Endothelial cell of umbilical vein (primary cell): ENCODE results near the gene WNT7B. TPM values are rescaled to one million over a fixed set of nuclear protein-coding genes. Genes with fewer than 3 reads are reported as not detected.

Experiments
- BruUV-seq: library from RNA; stranded (reverse); fragments of 400-500 nt; replicated peaks from 2 replicates; lab custom pipeline; 2021; lab: Mats Ljungman, UMichigan
- CTCF ChIA-PET: fragments of 300-600, 350-600 bp; sonication (Branson Sonifier 250); formaldehyde crosslinking; loops from one replicate; lab custom pipeline; 2021; ENCODE audit warnings: antibody characterized with exemption, inconsistent platforms; lab: Charles Lee
- POLR2A ChIA-PET: fragments of 300-600, 350-600 bp; sonication (Branson Sonifier 250); formaldehyde crosslinking; loops from one replicate; lab custom pipeline; 2021; ENCODE audit warnings: antibody characterized with exemption, inconsistent platforms; lab: Charles Lee
- DNase-seq: peaks from one replicate; pipeline ENCODE4 v3.0.0-alpha.2; 2011; ENCODE audit warnings: low read depth, low spot score
- FAIRE-seq: peaks from 2 replicates; lab custom pipeline; 2011; peaks lifted over from hg19 to GRCh38; lab: Jason Lieb, UNC
- H2AFZ ChIP-seq: 2 replicates; pipeline ENCODE4 v1.6.0; 2012; ENCODE audit warnings: low read depth, low read length, control low read depth, inconsistent platforms
- H3K27ac ChIP-seq: 2 replicates; pipeline ENCODE4 v1.5.1; 2011; ENCODE audit warnings: low read depth, mild to moderate bottlenecking, control low read depth, low read length, moderate library complexity; ENCODE audit not compliant: insufficient read depth
- H3K27me3 ChIP-seq, 2 experiments: 2 replicates each; pipeline versions ENCODE4 v1.6.0 to v1.6.1; 2011; ENCODE audit warnings: low read length in 2 of 2, mixed read lengths in 1 of 2; ENCODE audit not compliant: control insufficient read depth in 2 of 2, insufficient read depth in 2 of 2
- H3K36me3 ChIP-seq, 2 experiments: 2 replicates in 1 of 2; 3 replicates in 1 of 2; pipeline ENCODE4 v1.5.1; 2011; ENCODE audit warnings: low read length in 2 of 2, mild to moderate bottlenecking in 1 of 2, moderate library complexity in 1 of 2; ENCODE audit not compliant: control insufficient read depth in 2 of 2, insufficient read depth in 2 of 2; ENCODE audit errors: extremely low read depth in 1 of 2
- H3K4me1 ChIP-seq: 3 replicates; pipeline ENCODE4 v1.5.1; 2011; ENCODE audit warnings: mild to moderate bottlenecking, low read length; ENCODE audit not compliant: control insufficient read depth, insufficient read depth; ENCODE audit errors: extremely low read depth
- H3K4me2 ChIP-seq: 2 replicates; pipeline ENCODE4 v1.6.1; 2011; ENCODE audit warnings: low read length, control low read depth, mixed read lengths; ENCODE audit not compliant: insufficient read depth
- H3K4me3 ChIP-seq, 3 experiments: fragments of 200-600 bp in 1 of 3; sonication (generic), shearing (Covaris generic) in 1 of 3; replicated peaks in 1 of 3; 2 replicates each; pipeline ENCODE4 v1.5.1; 2011 to 2016; ENCODE audit warnings: control low read depth in 3 of 3, low read length in 3 of 3, mild to moderate bottlenecking in 2 of 3, inconsistent platforms in 1 of 3, low read depth in 1 of 3, moderate library complexity in 1 of 3; ENCODE audit not compliant: insufficient read depth in 1 of 3
- H3K79me2 ChIP-seq: 2 replicates; pipeline ENCODE4 v1.6.0; 2012; ENCODE audit warnings: low read length, inconsistent platforms; ENCODE audit not compliant: control insufficient read depth, insufficient read depth
- H3K9ac ChIP-seq: replicated peaks from 2 replicates; pipeline ENCODE3; 2011; ENCODE audit warnings: low read length, control low read depth; ENCODE audit not compliant: insufficient read depth; ENCODE audit errors: extremely low read depth
- H3K9me1 ChIP-seq: replicated peaks from 3 replicates; pipeline ENCODE4 v1.6.0; 2011; ENCODE audit warnings: mild to moderate bottlenecking, low read length; ENCODE audit not compliant: control insufficient read depth, insufficient read depth; ENCODE audit errors: extremely low read depth
- H3K9me3 ChIP-seq: replicated peaks from 2 replicates; pipeline ENCODE4 v1.5.1; 2012; ENCODE audit warnings: low read length, inconsistent platforms; ENCODE audit not compliant: control insufficient read depth, insufficient read depth
- H4K20me1 ChIP-seq: replicated peaks from 2 replicates; pipeline ENCODE3; 2011; ENCODE audit warnings: mild to moderate bottlenecking, low read length; ENCODE audit not compliant: control insufficient read depth, insufficient read depth; ENCODE audit errors: extremely low read depth
- CTCF ChIP-seq, 2 donors: IDR thresholded peaks; 1 replicate in 1 of 2; 2 replicates in 1 of 2; pipeline ENCODE4 v1.5.1; 2011; ENCODE audit warnings: low read length in 2 of 2, mild to moderate bottlenecking in 2 of 2, moderate library complexity in 2 of 2, control low read depth in 1 of 2, inconsistent platforms in 1 of 2, low read depth in 1 of 2; ENCODE audit not compliant: insufficient read depth in 1 of 2; ENCODE audit errors: extremely low read depth in 1 of 2
- EZH2 ChIP-seq: IDR thresholded peaks from 2 replicates; pipeline ENCODE4 v1.6.1; 2012; ENCODE audit warnings: borderline replicate concordance, low read depth, mild to moderate bottlenecking, moderate library complexity, low read length, inconsistent platforms; ENCODE audit not compliant: severe bottlenecking
- FOS ChIP-seq: IDR thresholded peaks from 2 replicates; pipeline ENCODE4 v1.6.1; 2011; ENCODE audit warnings: mild to moderate bottlenecking, low read length, moderate library complexity, borderline replicate concordance; ENCODE audit not compliant: insufficient read depth
- GATA2 ChIP-seq: IDR thresholded peaks from 2 replicates; pipeline ENCODE4 v1.7.0; 2011; ENCODE audit warnings: low read depth, mild to moderate bottlenecking, moderate library complexity, mixed read lengths, low read length; ENCODE audit not compliant: insufficient read length, insufficient read depth
- MYC ChIP-seq: IDR thresholded peaks from one replicate; pipeline ENCODE4 v1.6.1; 2011; ENCODE audit warnings: mild to moderate bottlenecking, low read depth, low read length
- POLR2A ChIP-seq: IDR thresholded peaks from 2 replicates; pipeline ENCODE4 v1.6.1; 2012; ENCODE audit warnings: low read depth, mild to moderate bottlenecking, control low read depth, low read length
- POLR2AphosphoS5 ChIP-seq: IDR thresholded peaks from 2 replicates; pipeline ENCODE4 v1.6.1; 2012; ENCODE audit warnings: low read depth, mild to moderate bottlenecking, control low read depth, low read length, moderate library complexity; ENCODE audit not compliant: insufficient read depth
- dilution Hi-C: fragments of 300-500 bp; cut with MboI; formaldehyde crosslinking; loops from one replicate; pipeline ENCODE4 v1.15.0; 2019; ENCODE audit warnings: low sequenced_read_pairs; ENCODE audit not compliant: extremely low pct_ligation_motif_present
- intact Hi-C: fragments of 100-400 bp; cut with micrococcal nuclease; formaldehyde crosslinking; loops from one replicate; pipeline ENCODE4 v1.10.0; 2022
- polyA plus RNA-seq, 4 experiments: library from polyadenylated mRNA; depleted of rRNA in 3 of 4; stranded (reverse) in 3 of 4; unstranded in 1 of 4; fragments of >200 nt; gene quantifications; 2 replicates each; pipeline versions ENCODE4 v1.2.1 to v1.2.3, GENCODE V29; 2011 to 2012; ENCODE audit warnings: missing spikeins in 1 of 4
- total RNA-seq: library from RNA; stranded (reverse); gene quantifications from 2 replicates; pipeline ENCODE4 v1.2.3, GENCODE V29; 2021
- TF ChIP-seq, protein P1 (sequence below): IDR thresholded peaks from 2 replicates; pipeline ENCODE4 v1.6.1; 2011; ENCODE audit not compliant: insufficient read depth, insufficient read length

Gene WNT7B
- total and polyA plus RNA-seq, 2 donors (not counting 3 experiments of a cell fraction or from before 2014, with no cell fraction given), result not detected

DNA sequence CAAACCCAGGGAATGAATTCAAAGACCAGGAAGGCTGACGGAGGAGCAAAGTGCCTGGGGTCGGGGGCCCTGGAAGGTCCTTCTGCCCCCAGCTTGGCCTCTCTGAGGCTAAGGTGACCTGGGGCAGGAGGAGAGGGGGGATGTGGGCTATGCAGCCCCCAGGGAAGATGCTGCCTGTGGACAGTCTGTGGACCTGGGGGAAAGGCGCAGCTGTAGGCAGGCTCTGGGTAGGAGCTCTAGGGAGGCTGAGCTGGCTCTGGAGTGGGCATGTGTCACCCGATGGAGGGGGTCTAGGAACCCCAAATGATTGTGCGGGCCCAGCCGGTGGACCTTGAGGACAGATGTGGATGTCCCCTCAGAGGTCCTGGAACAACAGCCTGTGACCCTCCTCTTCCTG lies 42.8 kb downstream of the WNT7B start:
- H3K27me3 ChIP-seq, result no peaks in the 10 kb centered on the region
- DNase-seq, result no peak
- H3K9ac ChIP-seq, result no peak overlapping the region
- TF ChIP-seq GATA2 (no peak), POLR2A (no peak), CTCF (IDR thresholded peaks at IDR 0.05; ENCODE audit: extremely low read depth in 1 of 2, insufficient read depth in 1 of 2, low read depth in 1 of 2, low read length in 2 of 2) (no peak), POLR2AphosphoS5 (no peak), FOS (no peak), EZH2 (no peak), MYC (no peak)
- TF ChIP-seq, protein P1, sequence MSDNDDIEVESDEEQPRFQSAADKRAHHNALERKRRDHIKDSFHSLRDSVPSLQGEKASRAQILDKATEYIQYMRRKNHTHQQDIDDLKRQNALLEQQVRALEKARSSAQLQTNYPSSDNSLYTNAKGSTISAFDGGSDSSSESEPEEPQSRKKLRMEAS, result no peak
- no peaks in the 10 kb centered on the region for H3K4me1 ChIP-seq
- no peak overlapping the region for H3K27ac ChIP-seq
- H4K20me1 ChIP-seq, result no peaks in the 10 kb centered on the region
- H3K79me2 ChIP-seq, result no peaks in the 10 kb centered on the region
- H3K4me3 ChIP-seq, result no peak overlapping the region
- ChIA-PET POLR2A (no interaction called here), CTCF (no interaction called here)
- no peaks in the 10 kb centered on the region for H3K9me1 ChIP-seq
- dilution Hi-C loops (no loop called here), intact Hi-C loops (no loop called here)
- FAIRE-seq, result no peak
- no peaks in the 10 kb centered on the region for H3K9me3 ChIP-seq
- no TSS peak for BruUV-seq
- no peak overlapping the region for H2AFZ ChIP-seq
- H3K4me2 ChIP-seq, result no peak overlapping the region
- H3K36me3 ChIP-seq, result no peaks in the 10 kb centered on the region
